ENCODE results near the gene SLC8B1. TPM values are rescaled to one million over a fixed set of nuclear protein-coding genes. Genes with fewer than 3 reads are reported as not detected.

Gene SLC8B1
- polyA plus RNA-seq, 1 donor (not counting 4 experiments of a cell fraction or from before 2014, with no cell fraction given): 8.0 TPM

DNA sequence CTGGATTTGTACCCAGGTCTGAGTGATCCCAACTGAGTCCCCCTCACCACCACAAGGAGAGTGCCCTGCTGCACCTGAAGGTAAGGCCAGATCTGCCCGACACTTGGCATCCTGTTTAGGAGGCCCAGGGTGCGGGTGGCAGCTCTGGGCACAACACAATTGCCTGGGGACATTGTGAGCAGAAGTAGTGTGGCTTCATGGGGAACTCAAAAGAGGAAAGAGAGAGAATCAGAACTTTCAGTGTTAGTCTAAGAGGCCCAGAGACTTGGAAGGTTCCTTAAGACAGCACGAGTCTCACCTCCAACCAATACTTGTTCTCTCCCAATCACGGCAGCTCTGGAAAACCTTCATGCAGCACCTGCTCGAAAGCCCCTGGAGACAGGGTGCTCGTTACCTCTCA, 6.6 kb upstream of the SLC8B1 start:
- TF ChIP-seq, protein P1, sequence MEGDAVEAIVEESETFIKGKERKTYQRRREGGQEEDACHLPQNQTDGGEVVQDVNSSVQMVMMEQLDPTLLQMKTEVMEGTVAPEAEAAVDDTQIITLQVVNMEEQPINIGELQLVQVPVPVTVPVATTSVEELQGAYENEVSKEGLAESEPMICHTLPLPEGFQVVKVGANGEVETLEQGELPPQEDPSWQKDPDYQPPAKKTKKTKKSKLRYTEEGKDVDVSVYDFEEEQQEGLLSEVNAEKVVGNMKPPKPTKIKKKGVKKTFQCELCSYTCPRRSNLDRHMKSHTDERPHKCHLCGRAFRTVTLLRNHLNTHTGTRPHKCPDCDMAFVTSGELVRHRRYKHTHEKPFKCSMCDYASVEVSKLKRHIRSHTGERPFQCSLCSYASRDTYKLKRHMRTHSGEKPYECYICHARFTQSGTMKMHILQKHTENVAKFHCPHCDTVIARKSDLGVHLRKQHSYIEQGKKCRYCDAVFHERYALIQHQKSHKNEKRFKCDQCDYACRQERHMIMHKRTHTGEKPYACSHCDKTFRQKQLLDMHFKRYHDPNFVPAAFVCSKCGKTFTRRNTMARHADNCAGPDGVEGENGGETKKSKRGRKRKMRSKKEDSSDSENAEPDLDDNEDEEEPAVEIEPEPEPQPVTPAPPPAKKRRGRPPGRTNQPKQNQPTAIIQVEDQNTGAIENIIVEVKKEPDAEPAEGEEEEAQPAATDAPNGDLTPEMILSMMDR (optimal IDR thresholded peaks at IDR 0.05 in 1 of 3, IDR thresholded peaks at IDR 0.05 in 1 of 3, conservative IDR thresholded peaks at IDR 0.05 in 1 of 3; ENCODE audit: extremely low read depth in 1 of 3, insufficient read depth in 2 of 3, low read length in 3 of 3): no peak
- TF ChIP-seq EZH2 (IDR thresholded peaks at IDR 0.05; ENCODE audit: low read length): no peak

DNA sequence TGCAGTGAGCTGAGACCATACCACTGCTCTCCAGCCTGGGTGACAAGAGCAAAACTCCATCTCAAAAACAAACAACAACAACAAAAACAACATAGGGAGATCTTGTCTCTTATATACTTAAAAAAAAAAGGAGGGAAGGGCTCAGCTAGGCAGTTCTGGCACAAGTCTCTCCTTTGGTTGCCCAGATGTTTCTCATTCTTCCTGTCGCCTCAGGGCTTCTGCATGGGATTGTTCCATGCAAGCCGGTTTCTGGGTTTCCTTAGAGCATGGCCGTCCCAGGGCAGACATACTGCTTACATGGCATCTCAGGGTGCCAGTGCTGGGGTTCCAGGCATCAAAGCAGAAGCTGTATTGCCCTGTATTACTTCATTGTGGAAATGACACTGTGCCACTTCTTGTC, 5.2 kb upstream of the SLC8B1 start:
- H3K9me1 ChIP-seq (ENCODE audit: control insufficient read depth, extremely low read depth, insufficient read depth, low read length): no peaks in the 10 kb centered on the region
- no peak overlapping the region for H3K4me3 ChIP-seq (ENCODE audit: control insufficient read depth in 2 of 3, extremely low read depth in 1 of 3, insufficient read depth in 2 of 3, low read depth in 1 of 3, low read length in 3 of 3)
- FAIRE-seq (no peak), DNase-seq (ENCODE audit: low read depth, low spot score) (no peak)
- H3K4me1 ChIP-seq (ENCODE audit: control insufficient read depth, extremely low read depth, insufficient read depth, low read length): no peaks in the 10 kb centered on the region
- no peaks in the 10 kb centered on the region for H4K20me1 ChIP-seq (ENCODE audit: control insufficient read depth, extremely low read depth, insufficient read depth, low read length)
- TF ChIP-seq, protein P1 (optimal IDR thresholded peaks at IDR 0.05 in 1 of 3, IDR thresholded peaks at IDR 0.05 in 1 of 3, conservative IDR thresholded peaks at IDR 0.05 in 1 of 3; ENCODE audit: extremely low read depth in 1 of 3, insufficient read depth in 2 of 3, low read length in 3 of 3): no peak
- TF ChIP-seq EZH2 (IDR thresholded peaks at IDR 0.05; ENCODE audit: low read length): no peak
- H3K79me2 ChIP-seq (ENCODE audit: control insufficient read depth, insufficient read depth, low read length): no peaks in the 10 kb centered on the region
- no peak overlapping the region for H2AFZ ChIP-seq (ENCODE audit: control insufficient read depth, low read length)
- H3K27me3 ChIP-seq (ENCODE audit: control insufficient read depth, extremely low read depth, insufficient read depth, low read length): no peaks in the 10 kb centered on the region
- H3K36me3 ChIP-seq (ENCODE audit: control insufficient read depth in 2 of 2, extremely low read depth in 1 of 2, insufficient read depth in 2 of 2, low read length in 2 of 2): no peaks in the 10 kb centered on the region
- dilution Hi-C loops (cut with MboI; ENCODE audit: extremely low pct_ligation_motif_present, low sequenced_read_pairs): no loop called here
- H3K9ac ChIP-seq (ENCODE audit: control insufficient read depth, extremely low read depth, insufficient read depth, low read length): no peak overlapping the region
- no peaks in the 10 kb centered on the region for H3K9me3 ChIP-seq (ENCODE audit: control insufficient read depth, low read depth, low read length)
- no peak overlapping the region for H3K27ac ChIP-seq (ENCODE audit: control insufficient read depth, insufficient read depth, low read length)
- no peak overlapping the region for H3K4me2 ChIP-seq (ENCODE audit: control insufficient read depth, extremely low read depth, insufficient read depth, low read depth, low read length)

More for the DNA sequence above, 6.6 kb upstream of the SLC8B1 start:
- Histone ChIP-seq H3K27me3 (ENCODE audit: control insufficient read depth, extremely low read depth, insufficient read depth, low read length) (no peaks in the 10 kb centered on the region), H3K4me3 (ENCODE audit: control insufficient read depth in 2 of 3, extremely low read depth in 1 of 3, insufficient read depth in 2 of 3, low read depth in 1 of 3, low read length in 3 of 3) (no peak overlapping the region), H4K20me1 (ENCODE audit: control insufficient read depth, extremely low read depth, insufficient read depth, low read length) (no peaks in the 10 kb centered on the region), H3K36me3 (ENCODE audit: control insufficient read depth in 2 of 2, extremely low read depth in 1 of 2, insufficient read depth in 2 of 2, low read length in 2 of 2) (no peaks in the 10 kb centered on the region), H3K27ac (ENCODE audit: control insufficient read depth, insufficient read depth, low read length) (no peak overlapping the region), H3K4me1 (ENCODE audit: control insufficient read depth, extremely low read depth, insufficient read depth, low read length) (no peaks in the 10 kb centered on the region), H3K9me3 (ENCODE audit: control insufficient read depth, low read depth, low read length) (no peaks in the 10 kb centered on the region), H3K4me2 (ENCODE audit: control insufficient read depth, extremely low read depth, insufficient read depth, low read depth, low read length) (no peak overlapping the region), H2AFZ (ENCODE audit: control insufficient read depth, low read length) (no peak overlapping the region), H3K79me2 (ENCODE audit: control insufficient read depth, insufficient read depth, low read length) (no peaks in the 10 kb centered on the region), H3K9me1 (ENCODE audit: control insufficient read depth, extremely low read depth, insufficient read depth, low read length) (no peaks in the 10 kb centered on the region), H3K9ac (ENCODE audit: control insufficient read depth, extremely low read depth, insufficient read depth, low read length) (no peak overlapping the region)
- dilution Hi-C loops (cut with MboI; ENCODE audit: extremely low pct_ligation_motif_present, low sequenced_read_pairs): no loop called here
- DNase-seq (ENCODE audit: low read depth, low spot score): no peak
- FAIRE-seq: no peak

Measured in keratinocyte (primary cell).